CD14-positive monocyte (primary cell): ENCODE results near the gene CPNE9. TPM values are rescaled to one million over a fixed set of nuclear protein-coding genes. Genes with fewer than 3 reads are reported as not detected.

Experiments
- DNase-seq, 3 donors: peaks; one replicate each; pipeline ENCODE4 v3.0.0-alpha.2; 2011 to 2022
- H2AFZ ChIP-seq: 2 replicates; pipeline ENCODE4 v1.6.0; 2012; ENCODE audit warnings: mild to moderate bottlenecking, low read depth, low read length, inconsistent platforms; ENCODE audit not compliant: insufficient read depth, poor library complexity, severe bottlenecking
- H3K27ac ChIP-seq, 2 donors: 1 replicate in 1 of 2; 2 replicates in 1 of 2; pipeline ENCODE4 v1.5.1; 2012 to 2013; ENCODE audit warnings: low read length in 2 of 2, control low read depth in 1 of 2, inconsistent platforms in 1 of 2, low read depth in 1 of 2, mild to moderate bottlenecking in 1 of 2
- H3K27me3 ChIP-seq, 2 donors: one replicate each; pipeline versions ENCODE4 v1.6.0 to v1.6.1; 2011 to 2013; ENCODE audit warnings: low read length in 2 of 2; ENCODE audit not compliant: control insufficient read depth in 2 of 2, insufficient read depth in 2 of 2
- H3K36me3 ChIP-seq, 2 donors: replicated peaks in 1 of 2; 1 replicate in 1 of 2; 2 replicates in 1 of 2; pipeline versions ENCODE4 v1.5.1 to v1.6.1; 2012 to 2013; ENCODE audit warnings: low read length in 2 of 2, control low read depth in 1 of 2, inconsistent platforms in 1 of 2, mild to moderate bottlenecking in 1 of 2; ENCODE audit not compliant: insufficient read depth in 2 of 2, control insufficient read depth in 1 of 2
- H3K4me1 ChIP-seq, 2 donors: 1 replicate in 1 of 2; 2 replicates in 1 of 2; pipeline versions ENCODE4 v1.5.1 to v1.6.1; 2012 to 2013; ENCODE audit warnings: low read length in 2 of 2, control low read depth in 1 of 2, inconsistent platforms in 1 of 2, mild to moderate bottlenecking in 1 of 2, moderate library complexity in 1 of 2; ENCODE audit not compliant: insufficient read depth in 2 of 2, control insufficient read depth in 1 of 2
- H3K4me2 ChIP-seq: replicated peaks from 2 replicates; pipeline ENCODE3; 2012; ENCODE audit warnings: low read length, moderate library complexity, mild to moderate bottlenecking; ENCODE audit not compliant: poor library complexity, severe bottlenecking; ENCODE audit errors: extremely low read depth
- H3K4me3 ChIP-seq, 3 experiments: fragments of 200-600 bp in 1 of 3; sonication (generic) in 1 of 3; replicated peaks in 1 of 3; 1 replicate in 2 of 3; 2 replicates in 1 of 3; pipeline ENCODE4 v1.5.1; 2011 to 2013; ENCODE audit warnings: low read length in 3 of 3, mild to moderate bottlenecking in 3 of 3, control low read depth in 2 of 3, low read depth in 2 of 3, inconsistent platforms in 1 of 3, moderate library complexity in 1 of 3
- H3K79me2 ChIP-seq: 2 replicates; pipeline ENCODE4 v1.6.0; 2012; ENCODE audit warnings: mild to moderate bottlenecking, control low read depth, inconsistent platforms, low read length, moderate library complexity; ENCODE audit not compliant: insufficient read depth
- H3K9ac ChIP-seq: 2 replicates; pipeline ENCODE4 v1.6.0; 2017; ENCODE audit warnings: low read length, mild to moderate bottlenecking; ENCODE audit not compliant: insufficient read depth, poor library complexity, severe bottlenecking
- H3K9me3 ChIP-seq, 2 donors: replicated peaks in 1 of 2; 1 replicate in 1 of 2; 2 replicates in 1 of 2; pipeline versions ENCODE4 v1.5.1 to v1.6.1; 2012 to 2013; ENCODE audit warnings: low read length in 2 of 2, control low read depth in 1 of 2; ENCODE audit not compliant: control insufficient read depth in 1 of 2, insufficient read depth in 1 of 2
- H4K20me1 ChIP-seq: 2 replicates; pipeline ENCODE4 v1.6.0; 2012; ENCODE audit warnings: mild to moderate bottlenecking, low read length, control low read depth, moderate library complexity; ENCODE audit not compliant: insufficient read depth
- H3K27ac Mint-ChIP-seq, 7 donors: one replicate each; pipeline ENCODE4 v1.8.0; 2020; ENCODE audit warnings: mild to moderate bottlenecking in 7 of 7, mixed read lengths in 7 of 7, moderate library complexity in 6 of 7, inconsistent platforms in 2 of 7
- H3K27me3 Mint-ChIP-seq, 3 donors: one replicate each; pipeline ENCODE4 v1.8.0; 2021 to 2022; ENCODE audit warnings: low read depth in 3 of 3, mild to moderate bottlenecking in 3 of 3, mixed read lengths in 3 of 3, moderate library complexity in 3 of 3, inconsistent platforms in 1 of 3
- H3K36me3 Mint-ChIP-seq, 2 donors: one replicate each; pipeline ENCODE4 v1.8.0; 2020; ENCODE audit warnings: mixed read lengths in 2 of 2, inconsistent platforms in 1 of 2, mild to moderate bottlenecking in 1 of 2
- H3K4me1 Mint-ChIP-seq: one replicate; pipeline ENCODE4 v1.8.0; 2020; ENCODE audit warnings: mild to moderate bottlenecking, mixed read lengths
- H3K4me3 Mint-ChIP-seq, 2 donors: one replicate each; pipeline ENCODE4 v1.8.0; 2020; ENCODE audit warnings: mild to moderate bottlenecking in 2 of 2, mixed read lengths in 2 of 2, moderate library complexity in 1 of 2
- H3K9me3 Mint-ChIP-seq, 7 donors: one replicate each; pipeline ENCODE4 v1.8.0; 2020 to 2022; ENCODE audit warnings: mixed read lengths in 7 of 7, mild to moderate bottlenecking in 6 of 7, moderate library complexity in 6 of 7, inconsistent platforms in 2 of 7
- CTCF ChIP-seq: fragments of 200-600 bp; IDR thresholded peaks from one replicate; pipeline ENCODE4 v1.8.0; 2022; ENCODE audit warnings: antibody characterized with exemption, mild to moderate bottlenecking
- WGBS: methylation state at CpG from one replicate; pipeline ENCODE4 v1.1.5; 2013; ENCODE audit warnings: missing lambda C conversion rate; ENCODE audit not compliant: insufficient coverage; 5-methylcytosine and 5-hydroxymethylcytosine counted together
- intact Hi-C, 2 donors: fragments of 100-400 bp; cut with micrococcal nuclease; formaldehyde crosslinking; loops; one replicate each; pipeline versions ENCODE4 v1.15.0 to v1.15.1; 2023
- polyA plus RNA-seq, 3 donors: library from polyadenylated mRNA; depleted of rRNA in 1 of 3; unstranded in 2 of 3; stranded (reverse) in 1 of 3; fragments of 300-500 nt in 2 of 3; fragments of >200 nt in 1 of 3; fragmentation: Illumina TruSeq in 2 of 3; gene quantifications; 1 replicate in 2 of 3; 2 replicates in 1 of 3; pipeline ENCODE4 v1.2.3, GENCODE V29; 2012 to 2021

CPNE9 gene
- polyA plus RNA-seq, 3 donors = 0.51 to 0.55 TPM; not detected in 1

GRCh38 chr3:9695345-9695744, 8.3 kb upstream of the CPNE9 start:
- H3K4me1 Mint-ChIP-seq = no peaks in the 10 kb centered on the region
- H3K79me2 ChIP-seq = no peaks in the 10 kb centered on the region
- no peak overlapping the region for H2AFZ ChIP-seq
- H3K27me3 Mint-ChIP-seq = peaks cover 0 to 2% (median 0%) of the 10 kb centered on the region in 3 donors
- WGBS = 100% methylated on average over 4 of the region's 4 CpGs
- H3K4me3 ChIP-seq = no peak overlapping the region
- no peaks in the 10 kb centered on the region for H3K4me1 ChIP-seq
- peaks cover 94 to 99% of the 10 kb centered on the region in 2 donors for H3K36me3 Mint-ChIP-seq
- H3K27ac ChIP-seq = no peak overlapping the region
- H3K4me3 Mint-ChIP-seq = no peak overlapping the region
- DNase-seq = no peak
- H4K20me1 ChIP-seq = peaks cover 97% of the 10 kb centered on the region
- no peaks in the 10 kb centered on the region for H3K9me3 ChIP-seq
- intact Hi-C loops = no loop called here
- no peaks in the 10 kb centered on the region for H3K9me3 Mint-ChIP-seq
- H3K27me3 ChIP-seq = no peaks in the 10 kb centered on the region
- peak overlapping the region in 2 of 7 donors; percentile 8 to 71 for H3K27ac Mint-ChIP-seq
- H3K36me3 ChIP-seq = peaks cover 100% of the 10 kb centered on the region in 2 donors
- H3K9ac ChIP-seq = no peak overlapping the region
- TF ChIP-seq CTCF = no peak
- H3K4me2 ChIP-seq = no peak overlapping the region

GRCh38 chr3:9695746-9696145, 7.9 kb upstream of the CPNE9 start:
- no peak overlapping the region for H3K4me2 ChIP-seq
- no peaks in the 10 kb centered on the region for H3K9me3 ChIP-seq
- no peak for TF ChIP-seq CTCF
- no peak overlapping the region for H3K27ac Mint-ChIP-seq
- H3K79me2 ChIP-seq = no peaks in the 10 kb centered on the region
- H3K36me3 Mint-ChIP-seq = peaks cover 94 to 99% of the 10 kb centered on the region in 2 donors
- H3K4me3 Mint-ChIP-seq = no peak overlapping the region
- no peaks in the 10 kb centered on the region for H3K27me3 ChIP-seq
- DNase-seq = no peak
- H2AFZ ChIP-seq = no peak overlapping the region
- no peaks in the 10 kb centered on the region for H3K4me1 ChIP-seq
- WGBS = 100% methylated on average over 3 of the region's 7 CpGs
- H3K9me3 Mint-ChIP-seq = no peaks in the 10 kb centered on the region
- peaks cover 100% of the 10 kb centered on the region in 2 donors for H3K36me3 ChIP-seq
- no peak overlapping the region for H3K27ac ChIP-seq
- H3K4me1 Mint-ChIP-seq = no peaks in the 10 kb centered on the region
- peaks cover 97% of the 10 kb centered on the region for H4K20me1 ChIP-seq
- H3K4me3 ChIP-seq = no peak overlapping the region
- intact Hi-C loops = no loop called here
- peaks cover 0 to 2% (median 0%) of the 10 kb centered on the region in 3 donors for H3K27me3 Mint-ChIP-seq
- H3K9ac ChIP-seq = no peak overlapping the region
